Neuronal stem cell (in vitro differentiated cells): ENCODE results near the gene SDE2.

Source experiments
- DNase-seq: peaks from one replicate; pipeline ENCODE4 v3.0.0-alpha.2; 2013; ENCODE audit warnings: low spot score
- H2AFZ ChIP-seq: one replicate; pipeline ENCODE4 v1.6.1; 2013; ENCODE audit warnings: mild to moderate bottlenecking, low read length, inconsistent platforms
- H2AK5ac ChIP-seq: 2 replicates; pipeline ENCODE4 v1.6.1; 2013; ENCODE audit warnings: low read depth, mild to moderate bottlenecking, inconsistent platforms, low read length, moderate library complexity, mixed read lengths
- H2BK120ac ChIP-seq: 2 replicates; pipeline ENCODE4 v1.6.1; 2013; ENCODE audit warnings: low read depth, mild to moderate bottlenecking, inconsistent platforms, low read length, moderate library complexity, mixed read lengths
- H2BK12ac ChIP-seq: one replicate; pipeline ENCODE4 v1.6.1; 2013; ENCODE audit warnings: low read length, inconsistent platforms
- H2BK15ac ChIP-seq: 2 replicates; pipeline ENCODE4 v1.6.1; 2013; ENCODE audit warnings: mild to moderate bottlenecking, low read length, inconsistent platforms, mixed read lengths
- H2BK5ac ChIP-seq: one replicate; pipeline ENCODE4 v1.6.1; 2013; ENCODE audit warnings: inconsistent platforms, mild to moderate bottlenecking, low read length, moderate library complexity
- H3K14ac ChIP-seq: one replicate; pipeline ENCODE4 v1.6.1; 2013; ENCODE audit warnings: low read length, inconsistent platforms
- H3K18ac ChIP-seq: 2 replicates; pipeline ENCODE4 v1.6.1; 2013; ENCODE audit warnings: low read length, inconsistent platforms
- H3K23ac ChIP-seq: 2 replicates; pipeline ENCODE4 v1.6.1; 2013; ENCODE audit warnings: low read depth, mild to moderate bottlenecking, mixed read lengths, low read length, inconsistent platforms; ENCODE audit not compliant: poor library complexity
- H3K27ac ChIP-seq: replicated peaks from 3 replicates; pipeline ENCODE4 v1.5.1; 2013; ENCODE audit warnings: low read length, inconsistent platforms
- H3K27me3 ChIP-seq, 3 experiments: 2 replicates each; pipeline ENCODE4 v1.6.1; 2013; ENCODE audit warnings: low read length in 3 of 3, mild to moderate bottlenecking in 2 of 3, inconsistent platforms in 1 of 3, low read depth in 1 of 3, mixed read lengths in 1 of 3, moderate library complexity in 1 of 3; ENCODE audit not compliant: control insufficient read depth in 3 of 3, insufficient read depth in 3 of 3
- H3K36me3 ChIP-seq, 2 donors: replicated peaks in 1 of 2; 2 replicates each; pipeline ENCODE4 v1.6.1; 2013; ENCODE audit warnings: low read length in 2 of 2; ENCODE audit not compliant: control insufficient read depth in 2 of 2, insufficient read depth in 2 of 2
- H3K4ac ChIP-seq: 2 replicates; pipeline ENCODE4 v1.6.1; 2013; ENCODE audit warnings: inconsistent platforms, mild to moderate bottlenecking, low read length, moderate library complexity
- H3K4me1 ChIP-seq, 2 donors: 1 replicate in 1 of 2; 2 replicates in 1 of 2; pipeline ENCODE4 v1.6.1; 2013; ENCODE audit warnings: low read length in 2 of 2, low read depth in 1 of 2; ENCODE audit not compliant: control insufficient read depth in 2 of 2, insufficient read depth in 1 of 2
- H3K4me2 ChIP-seq: one replicate; pipeline ENCODE4 v1.6.1; 2013; ENCODE audit warnings: mild to moderate bottlenecking, low read length, inconsistent platforms; ENCODE audit not compliant: insufficient read depth, poor library complexity, severe bottlenecking
- H3K4me3 ChIP-seq, 2 donors: 2 replicates each; pipeline ENCODE4 v1.5.1; 2013; ENCODE audit warnings: low read length in 2 of 2, mild to moderate bottlenecking in 2 of 2, inconsistent platforms in 1 of 2, moderate library complexity in 1 of 2
- H3K79me1 ChIP-seq: one replicate; pipeline ENCODE4 v1.6.1; 2013; ENCODE audit warnings: low read depth, mild to moderate bottlenecking, inconsistent platforms, low read length, moderate library complexity
- H3K9ac ChIP-seq: one replicate; pipeline ENCODE4 v1.6.1; 2013; ENCODE audit warnings: mild to moderate bottlenecking, low read depth, low read length, inconsistent platforms; ENCODE audit not compliant: poor library complexity
- H3K9me3 ChIP-seq, 2 donors: replicated peaks in 1 of 2; 2 replicates each; pipeline versions ENCODE3 to v1.6.1; 2013; ENCODE audit warnings: low read length in 2 of 2, mild to moderate bottlenecking in 2 of 2, inconsistent platforms in 1 of 2, low read depth in 1 of 2, mixed read lengths in 1 of 2, moderate library complexity in 1 of 2; ENCODE audit not compliant: control insufficient read depth in 2 of 2, insufficient read depth in 1 of 2
- H4K8ac ChIP-seq: one replicate; pipeline ENCODE4 v1.6.1; 2013; ENCODE audit warnings: low read depth, mild to moderate bottlenecking, inconsistent platforms, low read length, moderate library complexity
- H4K91ac ChIP-seq: one replicate; pipeline ENCODE4 v1.6.1; 2013; ENCODE audit warnings: low read length, low read depth, mild to moderate bottlenecking, inconsistent platforms; ENCODE audit not compliant: poor library complexity
- WGBS, 2 donors: extraction: QIAGEN DNeasy Blood & Tissue Kit; methylation state at CpG; one replicate each; pipeline ENCODE4 v1.1.7; 2013; ENCODE audit warnings: missing lambda C conversion rate in 2 of 2, mixed read lengths in 1 of 2; ENCODE audit not compliant: insufficient read length in 2 of 2, insufficient replicate concordance in 1 of 2; ENCODE audit errors: extremely low coverage in 2 of 2; 5-methylcytosine and 5-hydroxymethylcytosine counted together

SDE2 gene

DNA sequence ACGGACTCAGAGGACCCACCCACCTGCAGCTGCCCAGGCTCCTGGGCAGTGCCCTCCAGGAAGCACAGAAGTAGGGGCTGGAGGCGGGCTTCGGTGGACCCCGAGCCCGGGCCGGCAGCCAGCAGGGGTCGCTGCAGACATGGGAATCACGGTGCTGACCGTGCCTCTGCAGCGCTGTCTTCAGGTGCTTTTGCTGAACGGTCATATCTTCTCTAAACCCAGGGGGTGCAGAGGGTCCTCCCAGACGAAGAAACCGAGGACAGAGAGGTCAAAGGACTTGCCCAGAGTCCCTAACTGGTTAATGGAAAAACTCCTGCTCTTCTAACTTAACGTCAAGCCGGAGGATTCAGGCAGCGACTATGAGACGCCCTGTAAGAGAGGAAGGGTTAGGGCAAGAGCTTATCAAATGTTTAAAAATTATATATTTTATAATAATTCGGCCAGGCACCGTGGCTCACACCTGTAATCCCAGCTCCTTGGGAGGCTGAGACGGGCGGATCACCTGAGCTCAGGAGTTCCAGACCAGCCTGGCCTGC is 36.6 kb downstream of the SDE2 start:
- no CpG with 5 or more reads among the region's 21 CpGs for WGBS, 2 donors
- no peak for DNase-seq
- Histone ChIP-seq H3K79me1 (peaks cover 2% of the 10 kb centered on the region), H2BK120ac (no peak overlapping the region), H3K14ac (no peak overlapping the region), H2BK15ac (no peak overlapping the region), H3K36me3 (no peaks in the 10 kb centered on the region), H4K91ac (no peak overlapping the region), H2AFZ (peak overlapping the region; percentile 16), H3K18ac (no peak overlapping the region), H3K4me1 (no peaks in the 10 kb centered on the region), H3K9ac (no peak overlapping the region), H3K4ac (no peak overlapping the region), H3K9me3 (no peaks in the 10 kb centered on the region), H3K23ac (no peak overlapping the region), H3K27me3 (no peaks in the 10 kb centered on the region), H3K4me2 (no peak overlapping the region), H3K27ac (no peak overlapping the region), H2AK5ac (no peak overlapping the region), H4K8ac (no peak overlapping the region), H2BK12ac (no peak overlapping the region), H3K4me3 (no peak overlapping the region), H2BK5ac (no peak overlapping the region)

DNA sequence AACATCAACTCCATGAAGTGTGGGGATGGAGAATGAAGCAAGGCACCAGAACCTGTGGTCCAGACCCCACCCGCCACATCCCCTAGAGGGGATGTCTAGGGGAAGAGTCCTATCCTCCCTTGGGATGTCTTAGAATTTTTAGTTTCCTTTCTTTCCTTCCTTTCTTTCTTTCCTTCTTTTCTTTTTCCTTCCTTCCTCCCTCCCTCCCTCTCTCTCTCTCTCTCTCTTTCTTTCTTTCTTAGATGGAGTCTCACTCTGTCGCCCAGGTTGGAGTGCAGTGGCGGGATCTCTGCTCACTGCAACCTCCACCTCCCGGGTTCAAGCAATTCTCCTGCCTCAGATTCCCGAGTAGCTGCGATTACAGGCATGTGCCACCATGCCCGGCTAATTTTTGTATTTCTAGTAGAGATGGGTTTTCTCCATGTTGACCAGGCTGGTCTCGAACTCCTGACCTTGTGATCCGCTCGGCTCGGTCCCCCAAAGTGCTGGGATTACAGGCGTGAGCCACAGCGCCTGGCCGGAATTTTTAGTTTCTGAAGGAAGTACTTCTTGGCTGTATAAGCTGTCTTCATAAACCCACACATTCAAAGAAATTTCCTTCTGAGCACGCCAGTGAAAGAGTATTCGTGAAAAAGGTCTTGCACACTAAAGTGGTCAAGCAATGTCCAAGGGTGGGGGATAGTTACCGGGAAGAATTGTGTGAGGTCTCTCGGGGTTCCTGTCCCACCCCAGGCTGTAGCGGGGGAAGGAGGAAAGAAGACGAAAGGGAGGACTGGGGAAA is 37.3 kb downstream of the SDE2 start:
- no peak overlapping the region for H3K4me3 ChIP-seq
- no peak overlapping the region for H2BK15ac ChIP-seq
- no peak for DNase-seq
- no peak overlapping the region for H2BK5ac ChIP-seq
- H3K9ac ChIP-seq, result no peak overlapping the region
- H2BK12ac ChIP-seq, result no peak overlapping the region
- H3K36me3 ChIP-seq, result no peaks in the 10 kb centered on the region
- no peak overlapping the region for H4K8ac ChIP-seq
- no peak overlapping the region for H3K23ac ChIP-seq
- H3K27me3 ChIP-seq, result no peaks in the 10 kb centered on the region
- no peak overlapping the region for H2AK5ac ChIP-seq
- WGBS, 2 donors, result no CpG with 5 or more reads among the region's 20 CpGs
- no peak overlapping the region for H4K91ac ChIP-seq
- H3K9me3 ChIP-seq, result no peaks in the 10 kb centered on the region
- peaks cover 3% of the 10 kb centered on the region for H3K79me1 ChIP-seq
- no peak overlapping the region for H3K4ac ChIP-seq
- H3K4me2 ChIP-seq, result no peak overlapping the region
- peak overlapping the region; percentile 15 for H2AFZ ChIP-seq
- H2BK120ac ChIP-seq, result no peak overlapping the region
- no peak overlapping the region for H3K14ac ChIP-seq
- H3K4me1 ChIP-seq, result no peaks in the 10 kb centered on the region
- H3K18ac ChIP-seq, result no peak overlapping the region
- no peak overlapping the region for H3K27ac ChIP-seq

DNA sequence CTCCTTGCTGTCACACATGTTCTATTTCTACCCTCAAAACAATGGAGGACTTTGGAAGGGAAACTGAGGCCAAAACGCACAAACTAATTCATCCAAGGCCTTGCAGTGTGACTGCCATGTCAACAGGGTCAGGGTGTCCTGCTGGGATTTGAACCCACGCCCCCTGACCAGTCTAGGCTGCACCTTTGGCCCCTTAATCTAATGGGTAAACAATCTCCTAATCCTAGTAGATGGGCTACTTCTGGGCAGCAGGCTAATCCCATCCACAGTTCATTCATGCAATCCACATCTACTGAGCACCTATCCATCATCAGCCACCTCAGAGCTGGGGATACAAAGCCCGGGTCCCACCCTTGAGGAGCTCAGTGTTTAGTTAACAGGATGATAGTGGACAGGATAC is 41.1 kb downstream of the SDE2 start:
- H2AFZ ChIP-seq, result no peak overlapping the region
- H3K4ac ChIP-seq, result no peak overlapping the region
- no peak overlapping the region for H4K8ac ChIP-seq
- peaks cover 0 to 2% (median 0%) of the 10 kb centered on the region in 3 experiments for H3K27me3 ChIP-seq
- no peak overlapping the region for H2BK15ac ChIP-seq
- H2BK120ac ChIP-seq, result no peak overlapping the region
- H3K9ac ChIP-seq, result no peak overlapping the region
- H3K4me1 ChIP-seq, result no peaks in the 10 kb centered on the region
- H3K14ac ChIP-seq, result no peak overlapping the region
- H3K79me1 ChIP-seq, result peaks cover 2% of the 10 kb centered on the region
- DNase-seq, result no peak
- WGBS, 2 donors, result no CpG with 5 or more reads among the region's 3 CpGs
- no peak overlapping the region for H3K4me2 ChIP-seq
- H3K9me3 ChIP-seq, result no peaks in the 10 kb centered on the region
- no peak overlapping the region for H2AK5ac ChIP-seq
- H2BK12ac ChIP-seq, result no peak overlapping the region
- H3K27ac ChIP-seq, result no peak overlapping the region
- H2BK5ac ChIP-seq, result peak overlapping the region; percentile 54
- no peak overlapping the region for H3K18ac ChIP-seq
- peak overlapping the region; percentile 29 for H3K23ac ChIP-seq
- H3K36me3 ChIP-seq, result no peaks in the 10 kb centered on the region
- H4K91ac ChIP-seq, result no peak overlapping the region
- H3K4me3 ChIP-seq, result no peak overlapping the region

DNA sequence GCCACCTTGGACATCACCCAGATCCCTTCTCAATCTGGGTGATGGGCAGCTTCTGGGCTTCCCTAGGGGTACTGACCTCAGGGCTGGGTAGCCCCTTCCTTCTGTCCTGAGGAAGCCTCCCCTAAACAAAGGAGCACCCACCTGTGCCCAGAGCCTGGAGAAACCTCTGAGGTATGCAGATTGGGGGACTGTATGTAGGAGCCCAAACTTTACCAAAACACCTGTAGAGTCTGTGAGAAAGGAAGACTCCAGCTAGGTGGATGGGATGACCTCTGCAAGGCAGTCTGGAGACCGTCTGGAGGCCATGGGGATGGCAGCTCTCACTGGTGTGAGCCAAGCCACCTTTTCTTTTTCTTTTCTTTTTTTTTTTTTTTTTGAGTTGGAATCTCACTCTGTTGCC is 44.4 kb downstream of the SDE2 start:
- H3K27ac ChIP-seq, result no peak overlapping the region
- no peak overlapping the region for H3K23ac ChIP-seq
- peaks cover 2% of the 10 kb centered on the region for H3K79me1 ChIP-seq
- peaks cover 0 to 2% (median 0%) of the 10 kb centered on the region in 3 experiments for H3K27me3 ChIP-seq
- no peak overlapping the region for H2BK120ac ChIP-seq
- no peak overlapping the region for H2BK12ac ChIP-seq
- H3K14ac ChIP-seq, result no peak overlapping the region
- H3K18ac ChIP-seq, result peak overlapping the region; percentile 83
- peak overlapping the region; percentile 43 for H4K8ac ChIP-seq
- H3K9ac ChIP-seq, result no peak overlapping the region
- no peak overlapping the region for H4K91ac ChIP-seq
- H2AFZ ChIP-seq, result no peak overlapping the region
- no peak overlapping the region for H3K4me3 ChIP-seq
- H3K36me3 ChIP-seq, result no peaks in the 10 kb centered on the region
- peak overlapping the region; percentile 90 for H2AK5ac ChIP-seq
- H3K4me1 ChIP-seq, result peaks cover 0 to 5% of the 10 kb centered on the region in 2 donors
- DNase-seq, result no peak
- no peak overlapping the region for H2BK15ac ChIP-seq
- no peak overlapping the region for H3K4me2 ChIP-seq
- no peak overlapping the region for H3K4ac ChIP-seq
- no peaks in the 10 kb centered on the region for H3K9me3 ChIP-seq
- peak overlapping the region; percentile 39 for H2BK5ac ChIP-seq
- no CpG with 5 or more reads among the region's 1 CpG for WGBS, 2 donors
